ENCODE data around the gene AP1M1.

AP1M1 gene

GRCh38 chr19:16199275-16199932 is 1.7 kb downstream of the AP1M1 start:
- Mint-ChIP-seq H3K36me3 (ENCODE audit: low read depth) (peaks cover 22% of the 10 kb centered on the region), H3K4me1 (peaks cover 58% of the 10 kb centered on the region), H3K4me3 (peak overlapping the region; percentile 82), H3K9me3 (no peaks in the 10 kb centered on the region), H3K27me3 (no peaks in the 10 kb centered on the region), H3K27ac (peak overlapping the region; percentile 88)
- DNase-seq (no peak), ATAC-seq (no peak)

GRCh38 chr19:16200038-16201010 is 2.6 kb downstream of the AP1M1 start:
- H3K27ac Mint-ChIP-seq, result peak overlapping the region; percentile 75
- peaks cover 24% of the 10 kb centered on the region for H3K36me3 Mint-ChIP-seq (ENCODE audit: low read depth)
- ATAC-seq, result no peak

GRCh38 chr19:16201011-16201391 is 3.3 kb downstream of the AP1M1 start:
- Mint-ChIP-seq H3K4me3 (peak overlapping the region; percentile 58), H3K4me1 (peaks cover 58% of the 10 kb centered on the region), H3K27ac (peak overlapping the region; percentile 75), H3K9me3 (no peaks in the 10 kb centered on the region), H3K36me3 (ENCODE audit: low read depth) (peaks cover 24% of the 10 kb centered on the region), H3K27me3 (no peaks in the 10 kb centered on the region)
- ATAC-seq (no peak), DNase-seq (no peak)

More at GRCh38 chr19:16200038-16201010, 2.6 kb downstream of the AP1M1 start:
- Mint-ChIP-seq H3K9me3 (no peaks in the 10 kb centered on the region), H3K4me3 (peak overlapping the region; percentile 58), H3K4me1 (peaks cover 58% of the 10 kb centered on the region), H3K27me3 (no peaks in the 10 kb centered on the region)
- no peak for DNase-seq

- no peaks in the 10 kb centered on the region for H3K9me3 Mint-ChIP-seq
- H3K27ac Mint-ChIP-seq, result peak overlapping the region; percentile 76
- no peak for ATAC-seq
- H3K4me3 Mint-ChIP-seq, result peak overlapping the region; percentile 18
- peaks cover 27% of the 10 kb centered on the region for H3K36me3 Mint-ChIP-seq (ENCODE audit: low read depth)
- no peak for DNase-seq
- H3K27me3 Mint-ChIP-seq, result no peaks in the 10 kb centered on the region
- H3K4me1 Mint-ChIP-seq, result peaks cover 65% of the 10 kb centered on the region
Observed at GRCh38 chr19:16202320-16203255, 4.9 kb downstream of the AP1M1 start.

- Mint-ChIP-seq H3K36me3 (ENCODE audit: low read depth) (peaks cover 33% of the 10 kb centered on the region), H3K4me1 (peaks cover 71% of the 10 kb centered on the region), H3K27ac (no peak overlapping the region), H3K4me3 (no peak overlapping the region), H3K9me3 (no peaks in the 10 kb centered on the region), H3K27me3 (no peaks in the 10 kb centered on the region)
- ATAC-seq, result no peak
- no peak for DNase-seq
Observed at GRCh38 chr19:16203256-16204004, 5.7 kb downstream of the AP1M1 start.

GRCh38 chr19:16204005-16204294 is 6.2 kb downstream of the AP1M1 start:
- Mint-ChIP-seq H3K9me3 (no peaks in the 10 kb centered on the region), H3K27me3 (no peaks in the 10 kb centered on the region), H3K4me3 (no peak overlapping the region), H3K36me3 (ENCODE audit: low read depth) (peaks cover 38% of the 10 kb centered on the region), H3K27ac (no peak overlapping the region), H3K4me1 (peaks cover 71% of the 10 kb centered on the region)
- no peak for ATAC-seq
- no peak for DNase-seq

GRCh38 chr19:16205205-16206045 is 7.7 kb downstream of the AP1M1 start:
- no peak overlapping the region for H3K4me3 Mint-ChIP-seq
- peaks cover 52% of the 10 kb centered on the region for H3K36me3 Mint-ChIP-seq (ENCODE audit: low read depth)
- no peak for ATAC-seq
- no peak overlapping the region for H3K27ac Mint-ChIP-seq
- H3K9me3 Mint-ChIP-seq, result no peaks in the 10 kb centered on the region
- H3K27me3 Mint-ChIP-seq, result no peaks in the 10 kb centered on the region
- H3K4me1 Mint-ChIP-seq, result peaks cover 72% of the 10 kb centered on the region
- no peak for DNase-seq

- peaks cover 54% of the 10 kb centered on the region for H3K36me3 Mint-ChIP-seq (ENCODE audit: low read depth)
- no peak overlapping the region for H3K4me3 Mint-ChIP-seq
Observed at GRCh38 chr19:16206046-16206605, 8.4 kb downstream of the AP1M1 start.

GRCh38 chr19:16206637-16207036 is 8.9 kb downstream of the AP1M1 start:
- no peaks in the 10 kb centered on the region for H3K27me3 Mint-ChIP-seq
- peaks cover 1% of the 10 kb centered on the region for H3K9me3 Mint-ChIP-seq
- DNase-seq (no peak), ATAC-seq (no peak)
- peaks cover 57% of the 10 kb centered on the region for H3K36me3 Mint-ChIP-seq (ENCODE audit: low read depth)
- peak overlapping the region; percentile 46 for H3K4me3 Mint-ChIP-seq
- peaks cover 65% of the 10 kb centered on the region for H3K4me1 Mint-ChIP-seq
- peak overlapping the region; percentile 84 for H3K27ac Mint-ChIP-seq

More at GRCh38 chr19:16206046-16206605, 8.4 kb downstream of the AP1M1 start:
- ATAC-seq, result no peak
- Mint-ChIP-seq H3K9me3 (no peaks in the 10 kb centered on the region), H3K27me3 (no peaks in the 10 kb centered on the region), H3K4me1 (peaks cover 68% of the 10 kb centered on the region), H3K27ac (peak overlapping the region; percentile 80)
- no peak for DNase-seq

- peaks cover 65% of the 10 kb centered on the region for H3K4me1 Mint-ChIP-seq
- no peaks in the 10 kb centered on the region for H3K27me3 Mint-ChIP-seq
- H3K27ac Mint-ChIP-seq, result peak overlapping the region; percentile 84
- H3K4me3 Mint-ChIP-seq, result peak overlapping the region; percentile 65
- DNase-seq (no peak), ATAC-seq (no peak)
- peaks cover 5% of the 10 kb centered on the region for H3K9me3 Mint-ChIP-seq
- H3K36me3 Mint-ChIP-seq (ENCODE audit: low read depth), result peaks cover 60% of the 10 kb centered on the region
Observed at GRCh38 chr19:16207063-16207462, 9.4 kb downstream of the AP1M1 start.

GRCh38 chr19:16207490-16208025 is 9.8 kb downstream of the AP1M1 start:
- ATAC-seq (peak; percentile 69), DNase-seq (no peak)
- Mint-ChIP-seq H3K4me1 (peaks cover 65% of the 10 kb centered on the region), H3K36me3 (ENCODE audit: low read depth) (peaks cover 60% of the 10 kb centered on the region), H3K27ac (peak overlapping the region; percentile 84), H3K9me3 (peaks cover 10% of the 10 kb centered on the region), H3K4me3 (peak overlapping the region; percentile 65), H3K27me3 (no peaks in the 10 kb centered on the region)

GRCh38 chr19:16208064-16208759 is 10.5 kb downstream of the AP1M1 start:
- peaks cover 60% of the 10 kb centered on the region for H3K36me3 Mint-ChIP-seq (ENCODE audit: low read depth)
- DNase-seq (peak; percentile 52), ATAC-seq (peak; percentile 63)
- H3K27ac Mint-ChIP-seq, result peak overlapping the region; percentile 84
- H3K4me1 Mint-ChIP-seq, result peaks cover 65% of the 10 kb centered on the region
- peak overlapping the region; percentile 65 for H3K4me3 Mint-ChIP-seq
- H3K9me3 Mint-ChIP-seq, result peaks cover 10% of the 10 kb centered on the region
- no peaks in the 10 kb centered on the region for H3K27me3 Mint-ChIP-seq
